Mesenchymal stem cell (in vitro differentiated cells and primary cell): ENCODE data around the gene ZNF92.
"Not testable (repeated sequence)": the region's sequence is repeated elsewhere in the genome, so short reads cannot be mapped to it uniquely, and the experiment has no call there.

Source experiments
- DNase-seq: peaks from one replicate; pipeline ENCODE4 v3.0.0-alpha.2; 2013
- H2AFZ ChIP-seq: one replicate; pipeline ENCODE4 v1.6.1; 2013; ENCODE audit warnings: low read depth, mild to moderate bottlenecking, control low read depth, inconsistent platforms, low read length, moderate library complexity
- H2AK5ac ChIP-seq: 2 replicates; pipeline ENCODE4 v1.6.1; 2013; ENCODE audit warnings: low read length, moderate library complexity, mild to moderate bottlenecking, inconsistent platforms; ENCODE audit not compliant: severe bottlenecking
- H2BK120ac ChIP-seq: one replicate; pipeline ENCODE4 v1.6.1; 2013; ENCODE audit warnings: low read depth, mild to moderate bottlenecking, inconsistent platforms, low read length, moderate library complexity
- H2BK12ac ChIP-seq, 2 experiments: one replicate each; pipeline ENCODE4 v1.6.1; 2013; ENCODE audit warnings: inconsistent platforms in 2 of 2, low read length in 2 of 2, mild to moderate bottlenecking in 2 of 2, moderate library complexity in 2 of 2, control low read depth in 1 of 2
- H2BK15ac ChIP-seq: one replicate; pipeline ENCODE4 v1.6.1; 2013; ENCODE audit warnings: mild to moderate bottlenecking, low read depth, inconsistent platforms; ENCODE audit not compliant: poor library complexity, severe bottlenecking
- H2BK5ac ChIP-seq: 2 replicates; pipeline ENCODE4 v1.6.1; 2013; ENCODE audit warnings: low read depth, mild to moderate bottlenecking, low read length, control low read depth, inconsistent platforms; ENCODE audit not compliant: poor library complexity, severe bottlenecking
- H3K14ac ChIP-seq, 2 experiments: one replicate each; pipeline ENCODE4 v1.6.1; 2013; ENCODE audit warnings: inconsistent platforms in 2 of 2, low read length in 2 of 2, control low read depth in 1 of 2, mild to moderate bottlenecking in 1 of 2, moderate library complexity in 1 of 2
- H3K18ac ChIP-seq, 2 experiments: one replicate each; pipeline ENCODE4 v1.6.1; 2013; ENCODE audit warnings: inconsistent platforms in 2 of 2, low read length in 2 of 2, control low read depth in 1 of 2, low read depth in 1 of 2, mild to moderate bottlenecking in 1 of 2
- H3K23ac ChIP-seq, 2 experiments: one replicate each; pipeline ENCODE4 v1.6.1; 2013; ENCODE audit warnings: inconsistent platforms in 2 of 2, low read length in 2 of 2, mild to moderate bottlenecking in 2 of 2, moderate library complexity in 2 of 2, control low read depth in 1 of 2
- H3K27ac ChIP-seq: 2 replicates; pipeline ENCODE4 v1.5.1; 2013; ENCODE audit warnings: mild to moderate bottlenecking, moderate library complexity, low read length, control low read depth, inconsistent platforms; ENCODE audit not compliant: poor library complexity, severe bottlenecking
- H3K27me3 ChIP-seq, 2 experiments: 2 replicates each; pipeline versions ENCODE4 v1.6.1 to v1.7.0; 2013; ENCODE audit warnings: low read length in 2 of 2, mild to moderate bottlenecking in 2 of 2, moderate library complexity in 2 of 2, control low read depth in 1 of 2, inconsistent platforms in 1 of 2; ENCODE audit not compliant: control insufficient read depth in 1 of 2, insufficient read depth in 1 of 2
- H3K36me3 ChIP-seq, 2 experiments: 2 replicates each; pipeline versions ENCODE4 v1.6.1 to v1.7.0; 2013; ENCODE audit warnings: low read length in 2 of 2, control low read depth in 1 of 2, inconsistent platforms in 1 of 2, low read depth in 1 of 2, mild to moderate bottlenecking in 1 of 2; ENCODE audit not compliant: insufficient read depth in 2 of 2, control insufficient read depth in 1 of 2
- H3K4ac ChIP-seq, 2 experiments: one replicate each; pipeline ENCODE4 v1.6.1; 2013; ENCODE audit warnings: inconsistent platforms in 2 of 2, low read length in 2 of 2, mild to moderate bottlenecking in 2 of 2, moderate library complexity in 2 of 2, control low read depth in 1 of 2, low read depth in 1 of 2
- H3K4me1 ChIP-seq: 2 replicates; pipeline ENCODE4 v1.6.1; 2013; ENCODE audit warnings: low read depth, low read length, control low read depth; ENCODE audit not compliant: control insufficient read depth, insufficient read depth
- H3K4me2 ChIP-seq: 2 replicates; pipeline ENCODE4 v1.6.1; 2013; ENCODE audit warnings: low read length, mild to moderate bottlenecking, inconsistent platforms; ENCODE audit not compliant: poor library complexity, severe bottlenecking
- H3K4me3 ChIP-seq, 2 experiments: 2 replicates each; pipeline versions ENCODE4 v1.5.1 to v1.7.0; 2013; ENCODE audit warnings: low read length in 2 of 2, mild to moderate bottlenecking in 2 of 2, control low read depth in 1 of 2, low read depth in 1 of 2; ENCODE audit not compliant: insufficient read depth in 1 of 2
- H3K79me1 ChIP-seq: replicated peaks from 2 replicates; pipeline ENCODE4 v1.6.1; 2013; ENCODE audit warnings: mild to moderate bottlenecking, control low read depth, low read length, inconsistent platforms; ENCODE audit not compliant: poor library complexity, severe bottlenecking
- H3K9ac ChIP-seq: 2 replicates; pipeline ENCODE4 v1.7.0; 2013; ENCODE audit warnings: mild to moderate bottlenecking, low read length, moderate library complexity
- H3K9me3 ChIP-seq: 2 replicates; pipeline ENCODE4 v1.7.0; 2013; ENCODE audit warnings: mild to moderate bottlenecking, low read length; ENCODE audit not compliant: control insufficient read depth
- H4K8ac ChIP-seq: one replicate; pipeline ENCODE4 v1.6.1; 2013; ENCODE audit warnings: inconsistent platforms, mild to moderate bottlenecking, low read length, moderate library complexity
- H4K91ac ChIP-seq: one replicate; pipeline ENCODE4 v1.6.1; 2013; ENCODE audit warnings: mild to moderate bottlenecking, low read length, inconsistent platforms
- WGBS: methylation state at CpG from one replicate; pipeline ENCODE4 v1.1.7; 2013; ENCODE audit warnings: mixed read lengths; 5-methylcytosine and 5-hydroxymethylcytosine counted together

Gene ZNF92

DNA sequence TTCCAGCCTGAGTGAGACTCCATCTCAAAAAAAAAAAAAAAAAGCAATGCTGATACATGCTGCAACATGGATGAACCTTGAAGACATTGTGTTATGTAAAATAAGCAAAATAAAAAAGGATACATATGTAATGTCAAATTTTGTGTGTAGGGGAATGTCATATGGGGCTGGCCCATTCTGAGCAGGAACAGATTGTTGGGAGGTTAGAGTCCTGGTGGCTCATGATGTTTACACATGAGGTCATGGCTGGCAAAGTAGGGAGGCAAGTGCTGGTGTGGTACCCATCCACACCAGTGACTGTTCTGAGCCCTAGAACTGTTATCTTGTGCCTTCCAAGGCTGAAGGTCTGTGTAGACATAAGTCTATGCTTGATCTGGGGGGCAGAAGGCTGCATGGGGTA, 37.6 kb downstream of the ZNF92 start:
- Histone ChIP-seq H3K9ac (no peak overlapping the region), H2BK5ac (no peak overlapping the region), H2BK12ac (no peak overlapping the region), H3K79me1 (no peaks in the 10 kb centered on the region), H4K8ac (no peak overlapping the region), H3K27ac (no peak overlapping the region), H3K18ac (no peak overlapping the region), H2BK120ac (no peak overlapping the region), H3K36me3 (no peaks in the 10 kb centered on the region), H3K4me2 (no peak overlapping the region), H3K14ac (no peak overlapping the region), H3K4ac (no peak overlapping the region), H2BK15ac (no peak overlapping the region), H2AFZ (no peak overlapping the region), H3K23ac (no peak overlapping the region), H2AK5ac (no peak overlapping the region), H3K4me1 (no peaks in the 10 kb centered on the region), H3K4me3 (no peak overlapping the region), H3K27me3 (no peaks in the 10 kb centered on the region), H4K91ac (no peak overlapping the region), H3K9me3 (peaks cover 10% of the 10 kb centered on the region)
- DNase-seq: no peak

DNA sequence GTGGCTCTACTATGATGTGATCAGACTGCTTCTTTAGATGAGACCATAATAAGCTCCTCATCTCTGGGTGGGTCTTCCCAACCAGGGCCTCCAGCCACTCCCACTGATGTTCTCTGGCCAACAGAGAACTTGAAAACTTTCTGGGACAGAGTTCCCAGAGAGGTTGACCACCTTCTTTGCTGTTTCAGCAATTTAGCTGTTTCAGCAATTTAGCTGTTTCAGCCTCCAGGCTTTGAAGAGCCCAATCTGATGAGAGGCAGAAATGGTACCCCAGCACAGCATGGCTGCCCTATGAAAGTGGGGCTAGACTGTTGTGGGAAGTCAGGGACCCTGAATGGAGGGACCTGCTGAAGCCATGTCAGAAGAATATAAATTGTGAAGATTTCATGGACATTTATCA, 49.0 kb downstream of the ZNF92 start:
- Histone ChIP-seq H2AFZ (no peak overlapping the region), H3K23ac (no peak overlapping the region), H3K4ac (no peak overlapping the region), H2BK15ac (no peak overlapping the region), H2BK12ac (no peak overlapping the region), H3K36me3 (no peaks in the 10 kb centered on the region), H2AK5ac (no peak overlapping the region), H3K4me3 (no peak overlapping the region), H2BK120ac (no peak overlapping the region), H4K91ac (no peak overlapping the region), H3K27me3 (no peaks in the 10 kb centered on the region), H3K9me3 (peaks cover 13% of the 10 kb centered on the region), H3K27ac (no peak overlapping the region), H3K4me1 (no peaks in the 10 kb centered on the region), H3K18ac (no peak overlapping the region), H3K14ac (no peak overlapping the region), H3K4me2 (no peak overlapping the region), H4K8ac (no peak overlapping the region), H3K79me1 (no peaks in the 10 kb centered on the region), H3K9ac (no peak overlapping the region), H2BK5ac (no peak overlapping the region)
- no peak for DNase-seq

DNA sequence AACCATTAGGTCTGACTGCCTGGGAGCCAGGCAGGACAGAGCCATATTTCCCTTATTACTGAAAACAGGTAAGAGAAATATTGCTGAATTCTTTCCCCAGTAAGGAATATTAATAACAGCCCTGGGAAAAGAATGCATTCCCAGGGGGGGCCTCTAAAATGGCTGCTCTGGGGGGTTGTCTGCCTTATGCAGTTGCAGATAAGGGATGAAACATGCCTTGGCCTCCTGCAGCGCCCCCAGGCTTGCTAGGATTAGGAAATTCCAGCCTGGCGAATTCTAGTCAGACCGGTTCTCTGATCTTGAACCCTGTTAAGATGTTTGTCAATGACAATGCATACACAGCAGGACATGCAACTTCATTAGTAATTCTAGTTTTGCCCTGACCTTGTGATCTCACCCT, 49.6 kb downstream of the ZNF92 start:
- H3K4me3 ChIP-seq, H3K4ac ChIP-seq, H3K14ac ChIP-seq, H2AFZ ChIP-seq, H3K4me1 ChIP-seq, H2BK15ac ChIP-seq, H3K9ac ChIP-seq, H2AK5ac ChIP-seq, H4K91ac ChIP-seq, H3K27ac ChIP-seq, H4K8ac ChIP-seq, H3K23ac ChIP-seq, H2BK120ac ChIP-seq, H2BK12ac ChIP-seq, DNase-seq, H2BK5ac ChIP-seq, H3K36me3 ChIP-seq, H3K4me2 ChIP-seq, H3K18ac ChIP-seq, H3K79me1 ChIP-seq, H3K27me3 ChIP-seq: not testable (repeated sequence)
- peaks cover 13% of the 10 kb centered on the region for H3K9me3 ChIP-seq
- 81% methylated on average over 3 of the region's 3 CpGs for WGBS

DNA sequence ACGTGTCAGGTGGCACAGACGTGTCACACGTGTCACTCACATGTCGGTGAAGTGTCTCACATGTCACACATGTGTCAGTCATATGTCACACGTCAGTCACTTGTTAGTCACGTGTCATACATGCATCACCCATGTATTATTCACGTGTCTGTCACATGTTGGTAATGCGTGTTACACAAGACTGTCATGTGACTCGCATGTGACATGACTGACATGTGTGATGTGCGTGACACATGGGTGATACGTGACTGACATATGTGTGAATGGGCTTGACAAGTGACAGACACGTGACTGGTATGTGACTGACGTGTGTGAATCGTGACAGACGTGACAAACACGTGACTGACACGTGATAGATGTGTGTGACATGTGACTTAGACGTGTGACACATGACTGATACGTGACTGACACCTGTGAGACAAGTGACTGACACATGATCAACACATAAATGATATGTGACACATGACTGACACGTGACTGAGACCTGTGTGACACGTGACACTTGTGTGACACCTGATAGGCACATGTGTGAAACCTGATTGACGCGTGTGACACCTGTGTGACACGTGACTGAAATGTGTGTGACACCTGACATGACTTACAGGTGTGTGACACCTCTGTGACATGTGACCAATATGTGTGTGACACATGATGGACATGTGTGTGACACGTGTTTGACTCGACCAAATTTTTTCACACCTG, 56.1 kb downstream of the ZNF92 start:
- Histone ChIP-seq H3K4ac (no peak overlapping the region), H2AFZ (no peak overlapping the region), H2BK5ac (no peak overlapping the region), H3K4me3 (no peak overlapping the region), H4K91ac (no peak overlapping the region), H3K9me3 (peaks cover 7% of the 10 kb centered on the region), H3K9ac (no peak overlapping the region), H2AK5ac (no peak overlapping the region), H3K36me3 (no peaks in the 10 kb centered on the region), H3K4me2 (no peak overlapping the region), H4K8ac (no peak overlapping the region), H2BK120ac (no peak overlapping the region), H3K79me1 (no peaks in the 10 kb centered on the region), H2BK12ac (no peak overlapping the region), H3K27me3 (no peaks in the 10 kb centered on the region), H3K14ac (no peak overlapping the region), H3K4me1 (no peaks in the 10 kb centered on the region), H3K27ac (no peak overlapping the region), H2BK15ac (no peak overlapping the region), H3K23ac (no peak overlapping the region), H3K18ac (no peak overlapping the region)
- no peak for DNase-seq
- 78% methylated on average over 26 of the region's 26 CpGs for WGBS
